HCT116 (cell line): ENCODE measurements around the gene KCNN3. TPM values are rescaled to one million over a fixed set of nuclear protein-coding genes. Genes with fewer than 3 reads are reported as not detected.

ENCODE experiments used
- ATAC-seq: fragments of 200-7000 bp; cut with Tn5 transposase; 2 replicates; pipeline ENCODE4 v1.9.1; 2020; ENCODE audit warnings: mild to moderate bottlenecking, moderate library complexity
- BruUV-seq: library from RNA; stranded (reverse); fragments of 400-500 nt; replicated peaks from 2 replicates; lab custom pipeline; 2021; lab: Mats Ljungman, UMichigan
- CTCF ChIA-PET: fragments of 300-600 bp; sonication (Branson Sonifier 250); formaldehyde crosslinking; loops from one replicate; lab custom pipeline; 2021; ENCODE audit warnings: antibody characterized with exemption; lab: Charles Lee
- POLR2A ChIA-PET: fragments of 300-600, 350-600 bp; sonication (Branson Sonifier 250); formaldehyde crosslinking; loops from one replicate; lab custom pipeline; 2021; ENCODE audit warnings: antibody characterized with exemption; lab: Charles Lee
- RAD21 ChIA-PET, 2 experiments: fragments of 300-600 bp; sonication (Branson Sonifier 250); formaldehyde crosslinking; loops; one replicate each; lab custom pipeline; 2023; ENCODE audit warnings: low total read pairs in 2 of 2; ENCODE audit not compliant: uncharacterized antibody in 2 of 2, unreplicated experiment in 2 of 2, low non-redundant PET in 1 of 2; lab: Charles Lee
- DNase-seq: peaks from one replicate; pipeline ENCODE4 v3.0.0-alpha.2; 2010; ENCODE audit warnings: low read depth, low spot score
- H2AFZ ChIP-seq: fragments of 200-600 bp; shearing (Covaris generic), sonication (generic); 2 replicates; pipeline ENCODE4 v1.6.1; 2017; ENCODE audit warnings: low read depth, mixed run types, mixed read lengths, antibody characterized with exemption, low read length; ENCODE audit not compliant: poor library complexity, severe bottlenecking
- H3K27ac ChIP-seq: 2 replicates; pipeline ENCODE4 v1.5.1; 2012; ENCODE audit warnings: low read depth, low read length
- H3K27me3 ChIP-seq: fragments of 200-600 bp; sonication (generic); 2 replicates; pipeline ENCODE4 v1.6.1; 2016; ENCODE audit warnings: mixed run types, low read length, mixed read lengths; ENCODE audit not compliant: insufficient read depth
- H3K36me3 ChIP-seq, 2 experiments: fragments of 200-500 bp in 1 of 2; fragments of 200-600 bp in 1 of 2; sonication (Bioruptor generic) in 1 of 2; sonication (generic) in 1 of 2; 2 replicates each; pipeline versions ENCODE4 v1.5.1 to v1.6.1; 2014 to 2016; ENCODE audit warnings: low read length in 2 of 2, inconsistent platforms in 1 of 2, mixed read lengths in 1 of 2, mixed run types in 1 of 2; ENCODE audit not compliant: insufficient read depth in 2 of 2, control insufficient read depth in 1 of 2
- H3K4me1 ChIP-seq, 2 experiments: fragments of 200-600 bp in 1 of 2; sonication (generic) in 1 of 2; 2 replicates each; pipeline versions ENCODE4 v1.5.1 to v1.6.1; 2012 to 2017; ENCODE audit warnings: low read length in 2 of 2, inconsistent platforms in 1 of 2, mild to moderate bottlenecking in 1 of 2, mixed read lengths in 1 of 2, mixed run types in 1 of 2, moderate library complexity in 1 of 2; ENCODE audit not compliant: insufficient read depth in 2 of 2, control insufficient read depth in 1 of 2
- H3K4me2 ChIP-seq: fragments of 200-600 bp; sonication (generic); 2 replicates; pipeline ENCODE4 v1.6.1; 2017; ENCODE audit warnings: mixed run types, low read length, mixed read lengths
- H3K4me3 ChIP-seq, 2 experiments: fragments of 200-600 bp in 1 of 2; sonication (generic) in 1 of 2; replicated peaks in 1 of 2; 2 replicates each; pipeline ENCODE4 v1.5.1; 2011 to 2016; ENCODE audit warnings: low read length in 2 of 2, control low read depth in 1 of 2, low read depth in 1 of 2, mild to moderate bottlenecking in 1 of 2, mixed read lengths in 1 of 2, mixed run types in 1 of 2
- H3K79me2 ChIP-seq: fragments of 200-600 bp; sonication (generic); 2 replicates; pipeline ENCODE4 v1.6.1; 2017; ENCODE audit warnings: mild to moderate bottlenecking, mixed run types, low read length, moderate library complexity, mixed read lengths; ENCODE audit not compliant: insufficient read depth
- H3K9ac ChIP-seq: fragments of 200-600 bp; sonication (generic); 2 replicates; pipeline ENCODE4 v1.6.1; 2016; ENCODE audit warnings: low read length, mixed read lengths
- H3K9me2 ChIP-seq: fragments of 200-600 bp; sonication (generic), shearing (Covaris generic); 2 replicates; pipeline ENCODE4 v1.6.1; 2017; ENCODE audit warnings: mixed run types, mild to moderate bottlenecking, moderate library complexity; ENCODE audit not compliant: insufficient read depth
- H3K9me3 ChIP-seq, 2 experiments: fragments of 200-500 bp in 1 of 2; fragments of 200-600 bp in 1 of 2; sonication (Bioruptor generic) in 1 of 2; sonication (generic) in 1 of 2; 2 replicates each; pipeline ENCODE4 v1.6.1; 2014 to 2017; ENCODE audit warnings: low read length in 2 of 2, mixed read lengths in 2 of 2, inconsistent platforms in 1 of 2, low read depth in 1 of 2, mild to moderate bottlenecking in 1 of 2, mixed run types in 1 of 2, moderate library complexity in 1 of 2; ENCODE audit not compliant: control insufficient read depth in 1 of 2, insufficient read depth in 1 of 2
- H4K20me1 ChIP-seq: fragments of 200-600 bp; sonication (generic), shearing (Covaris generic); 2 replicates; pipeline ENCODE4 v1.6.1; 2017; ENCODE audit warnings: mixed run types, mild to moderate bottlenecking, moderate library complexity; ENCODE audit not compliant: insufficient read depth
- CBX3 ChIP-seq: IDR thresholded peaks from 2 replicates; pipeline ENCODE4 v1.6.1; 2012; ENCODE audit warnings: low read depth
- ELF1 ChIP-seq: IDR thresholded peaks from 2 replicates; pipeline ENCODE4 v1.6.1; 2012; ENCODE audit warnings: low read depth, borderline replicate concordance
- FOSL1 ChIP-seq: IDR thresholded peaks from 2 replicates; pipeline ENCODE4 v1.6.1; 2012; ENCODE audit warnings: low read depth
- MAX ChIP-seq: IDR thresholded peaks from 2 replicates; pipeline ENCODE4 v1.6.1; 2012
- POLR2A ChIP-seq: IDR thresholded peaks from 2 replicates; pipeline ENCODE4 v1.7.0; 2011; ENCODE audit warnings: borderline replicate concordance; ENCODE audit not compliant: insufficient read depth, insufficient read length; ENCODE audit errors: extremely low read depth
- POLR2AphosphoS5 ChIP-seq: IDR thresholded peaks from 2 replicates; pipeline ENCODE4 v1.6.1; 2011; ENCODE audit warnings: mild to moderate bottlenecking, low read depth, low read length, moderate library complexity
- SRF ChIP-seq: IDR thresholded peaks from 2 replicates; pipeline ENCODE4 v1.6.1; 2012; ENCODE audit warnings: low read depth
- YY1 ChIP-seq: IDR thresholded peaks from 2 replicates; pipeline ENCODE4 v1.6.1; 2011; ENCODE audit warnings: low read length, low read depth, moderate library complexity, mild to moderate bottlenecking; ENCODE audit not compliant: insufficient replicate concordance; ENCODE audit errors: extremely low read depth
- ZFX ChIP-seq: fragments of 450-650 bp; IDR thresholded peaks from 2 replicates; pipeline ENCODE4 v1.6.1; 2017
- ZNF274 ChIP-seq: fragments of 200-500 bp; sonication (Bioruptor generic); IDR thresholded peaks from 2 replicates; pipeline ENCODE4 v1.6.1; 2014; ENCODE audit warnings: mild to moderate bottlenecking, low read depth, low read length, inconsistent platforms
- intact Hi-C: fragments of 100-400 bp; cut with micrococcal nuclease; formaldehyde crosslinking; loops from 2 replicates; pipeline ENCODE4 v1.10.0; 2022
- total RNA-seq: library from RNA; stranded (reverse); gene quantifications from one replicate; pipeline ENCODE4 v1.2.1, GENCODE V29; 2021; ENCODE audit not compliant: unreplicated experiment
- TF ChIP-seq, protein P1 (sequence below): IDR thresholded peaks from 2 replicates; pipeline ENCODE4 v1.6.1; 2012; ENCODE audit warnings: low read depth
- TF ChIP-seq, protein P2 (sequence below): IDR thresholded peaks from 2 replicates; pipeline ENCODE4 v1.6.1; 2011; ENCODE audit warnings: mild to moderate bottlenecking, low read length, moderate library complexity; ENCODE audit not compliant: insufficient replicate concordance; ENCODE audit errors: extremely low read depth
- TF ChIP-seq, protein P3 (sequence below): IDR thresholded peaks from 2 replicates; pipeline ENCODE4 v1.6.1; 2012

Gene KCNN3
- total RNA-seq, 1 experiment from 2014 or later = 1.1 TPM

DNA sequence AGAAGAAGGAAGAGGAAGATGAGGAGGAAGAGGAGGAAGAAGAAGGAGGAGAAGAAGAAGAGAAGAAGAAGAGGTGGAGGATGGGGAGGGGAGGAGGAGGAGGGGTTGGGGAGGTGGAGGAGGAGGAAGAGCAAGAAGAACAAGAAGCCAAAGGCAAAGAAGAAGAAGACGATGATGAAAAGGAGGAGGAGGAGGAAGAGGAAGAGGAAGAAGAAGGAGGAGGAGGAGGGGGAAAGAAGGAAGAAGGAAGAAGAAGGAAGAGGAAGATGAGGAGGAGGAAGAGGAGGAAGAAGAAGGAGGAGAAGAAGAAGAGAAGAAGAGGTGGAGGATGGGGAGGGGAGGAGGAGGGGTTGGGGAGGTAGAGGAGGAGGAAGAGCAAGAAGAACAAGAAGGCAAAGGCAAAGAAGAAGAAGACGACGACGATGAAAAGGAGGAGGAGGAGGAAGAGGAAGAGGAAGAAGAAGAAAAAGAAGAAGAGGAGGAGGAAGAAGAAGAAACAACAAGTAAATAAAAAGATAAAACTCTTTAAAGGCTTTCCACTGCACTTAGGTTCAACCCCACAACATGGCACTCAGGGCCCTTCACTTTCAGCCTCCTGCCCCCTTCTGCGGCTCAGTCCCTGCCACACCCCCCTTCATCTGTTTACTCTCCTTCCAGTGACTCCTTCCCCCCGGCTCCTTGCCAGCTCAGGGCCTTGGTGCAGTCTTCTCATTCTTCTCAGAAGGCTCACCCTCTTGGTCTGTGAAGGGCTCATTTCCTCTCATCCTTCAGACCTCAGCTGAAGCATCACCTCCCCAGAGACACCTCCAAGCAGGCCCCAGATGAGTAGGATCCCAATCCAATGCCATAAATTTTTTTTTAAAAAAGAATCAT, 114.0 kb downstream of the KCNN3 start:
- H3K9ac ChIP-seq = no peak overlapping the region
- H3K27me3 ChIP-seq = peaks cover 20% of the 10 kb centered on the region
- H3K4me2 ChIP-seq = no peak overlapping the region
- ChIA-PET POLR2A (no interaction called here), CTCF (no interaction called here), RAD21 (no interaction called here)
- no peak for ATAC-seq
- no peaks in the 10 kb centered on the region for H3K9me2 ChIP-seq
- no peaks in the 10 kb centered on the region for H3K79me2 ChIP-seq
- BruUV-seq = no TSS peak
- intact Hi-C loops = no loop called here
- no peaks in the 10 kb centered on the region for H3K9me3 ChIP-seq
- no peak for TF ChIP-seq SRF
- TF ChIP-seq, protein P1, sequence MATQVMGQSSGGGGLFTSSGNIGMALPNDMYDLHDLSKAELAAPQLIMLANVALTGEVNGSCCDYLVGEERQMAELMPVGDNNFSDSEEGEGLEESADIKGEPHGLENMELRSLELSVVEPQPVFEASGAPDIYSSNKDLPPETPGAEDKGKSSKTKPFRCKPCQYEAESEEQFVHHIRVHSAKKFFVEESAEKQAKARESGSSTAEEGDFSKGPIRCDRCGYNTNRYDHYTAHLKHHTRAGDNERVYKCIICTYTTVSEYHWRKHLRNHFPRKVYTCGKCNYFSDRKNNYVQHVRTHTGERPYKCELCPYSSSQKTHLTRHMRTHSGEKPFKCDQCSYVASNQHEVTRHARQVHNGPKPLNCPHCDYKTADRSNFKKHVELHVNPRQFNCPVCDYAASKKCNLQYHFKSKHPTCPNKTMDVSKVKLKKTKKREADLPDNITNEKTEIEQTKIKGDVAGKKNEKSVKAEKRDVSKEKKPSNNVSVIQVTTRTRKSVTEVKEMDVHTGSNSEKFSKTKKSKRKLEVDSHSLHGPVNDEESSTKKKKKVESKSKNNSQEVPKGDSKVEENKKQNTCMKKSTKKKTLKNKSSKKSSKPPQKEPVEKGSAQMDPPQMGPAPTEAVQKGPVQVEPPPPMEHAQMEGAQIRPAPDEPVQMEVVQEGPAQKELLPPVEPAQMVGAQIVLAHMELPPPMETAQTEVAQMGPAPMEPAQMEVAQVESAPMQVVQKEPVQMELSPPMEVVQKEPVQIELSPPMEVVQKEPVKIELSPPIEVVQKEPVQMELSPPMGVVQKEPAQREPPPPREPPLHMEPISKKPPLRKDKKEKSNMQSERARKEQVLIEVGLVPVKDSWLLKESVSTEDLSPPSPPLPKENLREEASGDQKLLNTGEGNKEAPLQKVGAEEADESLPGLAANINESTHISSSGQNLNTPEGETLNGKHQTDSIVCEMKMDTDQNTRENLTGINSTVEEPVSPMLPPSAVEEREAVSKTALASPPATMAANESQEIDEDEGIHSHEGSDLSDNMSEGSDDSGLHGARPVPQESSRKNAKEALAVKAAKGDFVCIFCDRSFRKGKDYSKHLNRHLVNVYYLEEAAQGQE = no peak
- TF ChIP-seq ZFX = no peak
- TF ChIP-seq YY1 = no peak
- TF ChIP-seq POLR2A = no peak
- TF ChIP-seq, protein P2, sequence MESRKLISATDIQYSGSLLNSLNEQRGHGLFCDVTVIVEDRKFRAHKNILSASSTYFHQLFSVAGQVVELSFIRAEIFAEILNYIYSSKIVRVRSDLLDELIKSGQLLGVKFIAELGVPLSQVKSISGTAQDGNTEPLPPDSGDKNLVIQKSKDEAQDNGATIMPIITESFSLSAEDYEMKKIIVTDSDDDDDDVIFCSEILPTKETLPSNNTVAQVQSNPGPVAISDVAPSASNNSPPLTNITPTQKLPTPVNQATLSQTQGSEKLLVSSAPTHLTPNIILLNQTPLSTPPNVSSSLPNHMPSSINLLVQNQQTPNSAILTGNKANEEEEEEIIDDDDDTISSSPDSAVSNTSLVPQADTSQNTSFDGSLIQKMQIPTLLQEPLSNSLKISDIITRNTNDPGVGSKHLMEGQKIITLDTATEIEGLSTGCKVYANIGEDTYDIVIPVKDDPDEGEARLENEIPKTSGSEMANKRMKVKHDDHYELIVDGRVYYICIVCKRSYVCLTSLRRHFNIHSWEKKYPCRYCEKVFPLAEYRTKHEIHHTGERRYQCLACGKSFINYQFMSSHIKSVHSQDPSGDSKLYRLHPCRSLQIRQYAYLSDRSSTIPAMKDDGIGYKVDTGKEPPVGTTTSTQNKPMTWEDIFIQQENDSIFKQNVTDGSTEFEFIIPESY = no peak
- no peak for TF ChIP-seq ELF1
- TF ChIP-seq ZNF274 = no peak
- no peak for TF ChIP-seq FOSL1
- TF ChIP-seq, protein P3, sequence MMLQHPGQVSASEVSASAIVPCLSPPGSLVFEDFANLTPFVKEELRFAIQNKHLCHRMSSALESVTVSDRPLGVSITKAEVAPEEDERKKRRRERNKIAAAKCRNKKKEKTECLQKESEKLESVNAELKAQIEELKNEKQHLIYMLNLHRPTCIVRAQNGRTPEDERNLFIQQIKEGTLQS = no peak
- TF ChIP-seq MAX = no peak
- TF ChIP-seq POLR2AphosphoS5 = no peak
- TF ChIP-seq CBX3 = no peak
- no peak overlapping the region for H3K27ac ChIP-seq
- no peak for DNase-seq
- peaks cover 4 to 10% of the 10 kb centered on the region in 2 experiments; a peak in 3 of 4 replicates for H3K4me1 ChIP-seq
- no peaks in the 10 kb centered on the region for H3K36me3 ChIP-seq
- no peak overlapping the region for H3K4me3 ChIP-seq
- H4K20me1 ChIP-seq = no peaks in the 10 kb centered on the region
- no peak overlapping the region for H2AFZ ChIP-seq
